GM19452 (cell line): ENCODE data around the gene ITGBL1.
A peak's percentile ranks its signal among the peaks of the same experiment; 100 is the strongest.

Experiments used
- ATAC-seq: cut with Tn5 transposase; IDR thresholded peaks from one replicate; pipeline ENCODE4 v1.9.1; 2021; ENCODE audit not compliant: unreplicated experiment

ITGBL1 gene, protein sequence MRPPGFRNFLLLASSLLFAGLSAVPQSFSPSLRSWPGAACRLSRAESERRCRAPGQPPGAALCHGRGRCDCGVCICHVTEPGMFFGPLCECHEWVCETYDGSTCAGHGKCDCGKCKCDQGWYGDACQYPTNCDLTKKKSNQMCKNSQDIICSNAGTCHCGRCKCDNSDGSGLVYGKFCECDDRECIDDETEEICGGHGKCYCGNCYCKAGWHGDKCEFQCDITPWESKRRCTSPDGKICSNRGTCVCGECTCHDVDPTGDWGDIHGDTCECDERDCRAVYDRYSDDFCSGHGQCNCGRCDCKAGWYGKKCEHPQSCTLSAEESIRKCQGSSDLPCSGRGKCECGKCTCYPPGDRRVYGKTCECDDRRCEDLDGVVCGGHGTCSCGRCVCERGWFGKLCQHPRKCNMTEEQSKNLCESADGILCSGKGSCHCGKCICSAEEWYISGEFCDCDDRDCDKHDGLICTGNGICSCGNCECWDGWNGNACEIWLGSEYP

GRCh38 chr13:101452519-101453485, at the start of gene ITGBL1:
Gene ITGBL1, plus strand, starts transcription at chr13:101452675. Its CDS starts 159 bp downstream, at chr13:101452834.
- peak; percentile 66 for ATAC-seq

DNA sequence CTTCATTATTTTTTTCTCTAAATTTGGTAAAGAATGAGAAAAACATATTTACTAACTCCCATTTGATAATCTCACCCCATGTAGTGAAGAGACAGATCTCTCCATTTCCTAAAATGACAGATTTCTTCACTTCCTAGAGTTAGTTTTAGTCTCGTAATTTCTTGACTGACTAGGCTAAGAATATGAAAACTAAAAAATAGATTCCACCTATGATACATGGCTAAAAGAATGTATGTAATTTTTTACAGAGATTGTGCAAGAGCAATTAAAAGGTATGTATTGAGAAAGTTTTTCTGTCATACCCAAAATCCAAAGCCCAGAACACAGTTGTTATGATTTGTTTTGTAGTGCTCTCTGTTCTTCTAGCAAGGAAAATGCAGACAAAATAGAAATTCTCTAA, 45.7 kb upstream of the ITGBL1 start:
- no peak for ATAC-seq

GRCh38 chr13:101408154-101408553, 44.3 kb upstream of the ITGBL1 start:
- no peak for ATAC-seq

- ATAC-seq = no peak
These were observed 43.4 kb upstream of the ITGBL1 start for GRCh38 chr13:101408992-101409656.

GRCh38 chr13:101412076-101412475, 40.4 kb upstream of the ITGBL1 start:
- no peak for ATAC-seq

GRCh38 chr13:101415358-101416174, 36.9 kb upstream of the ITGBL1 start:
- no peak for ATAC-seq

DNA sequence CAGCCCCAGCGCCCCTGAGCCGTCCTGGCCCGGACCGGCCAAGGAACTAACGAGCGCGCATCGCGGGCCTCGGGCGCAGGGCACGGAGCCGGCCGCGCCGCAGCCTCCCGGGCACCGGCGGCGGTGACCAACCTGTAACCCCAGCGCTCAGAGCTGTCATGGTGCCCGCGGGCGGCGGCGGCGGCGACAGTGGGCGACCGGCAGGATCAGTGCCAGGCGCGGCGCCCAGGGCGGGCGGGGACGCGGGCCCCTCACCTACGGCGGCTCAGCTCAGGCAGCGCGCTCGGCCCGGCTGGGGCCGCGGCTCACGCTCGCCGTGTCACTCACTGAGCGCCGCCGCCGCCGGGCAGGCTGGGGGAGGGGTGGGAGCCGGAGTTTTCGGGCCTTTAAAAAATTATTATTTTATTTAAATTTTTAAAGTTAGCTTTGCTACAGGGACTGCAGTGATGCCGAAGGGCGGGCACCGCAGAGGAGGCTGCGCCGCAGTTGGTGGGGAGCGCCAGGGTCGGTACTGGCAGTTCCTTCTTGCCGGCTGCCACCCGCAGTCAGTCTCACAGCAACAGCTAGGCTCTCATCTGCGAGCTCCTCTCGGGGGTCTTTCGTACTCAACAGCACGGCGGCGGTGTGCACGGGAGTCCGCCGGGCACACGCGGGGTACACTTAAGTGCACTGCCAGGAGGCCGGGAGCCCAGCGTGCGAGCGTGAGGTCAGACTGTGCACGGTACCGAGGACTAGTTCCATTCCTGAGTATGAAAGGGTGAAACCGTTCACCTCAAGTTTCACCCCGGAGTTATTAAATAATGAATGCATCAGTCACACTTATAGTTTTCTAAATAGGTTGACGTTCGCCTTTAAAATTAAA, 36.1 kb upstream of the ITGBL1 start, which contains the start of gene NALCN:
Gene NALCN, minus strand, starts transcription at position 328 of the 862 bp plus-strand sequence. CDS start 17,382 bp downstream, outside the sequence.
- ATAC-seq = no peak

GRCh38 chr13:101417043-101417406, 35.5 kb upstream of the ITGBL1 start:
- ATAC-seq = no peak

- ATAC-seq = no peak
These were observed 35.0 kb upstream of the ITGBL1 start for GRCh38 chr13:101417501-101417900.

GRCh38 chr13:101423872-101424271, 28.6 kb upstream of the ITGBL1 start:
- ATAC-seq = no peak

DNA sequence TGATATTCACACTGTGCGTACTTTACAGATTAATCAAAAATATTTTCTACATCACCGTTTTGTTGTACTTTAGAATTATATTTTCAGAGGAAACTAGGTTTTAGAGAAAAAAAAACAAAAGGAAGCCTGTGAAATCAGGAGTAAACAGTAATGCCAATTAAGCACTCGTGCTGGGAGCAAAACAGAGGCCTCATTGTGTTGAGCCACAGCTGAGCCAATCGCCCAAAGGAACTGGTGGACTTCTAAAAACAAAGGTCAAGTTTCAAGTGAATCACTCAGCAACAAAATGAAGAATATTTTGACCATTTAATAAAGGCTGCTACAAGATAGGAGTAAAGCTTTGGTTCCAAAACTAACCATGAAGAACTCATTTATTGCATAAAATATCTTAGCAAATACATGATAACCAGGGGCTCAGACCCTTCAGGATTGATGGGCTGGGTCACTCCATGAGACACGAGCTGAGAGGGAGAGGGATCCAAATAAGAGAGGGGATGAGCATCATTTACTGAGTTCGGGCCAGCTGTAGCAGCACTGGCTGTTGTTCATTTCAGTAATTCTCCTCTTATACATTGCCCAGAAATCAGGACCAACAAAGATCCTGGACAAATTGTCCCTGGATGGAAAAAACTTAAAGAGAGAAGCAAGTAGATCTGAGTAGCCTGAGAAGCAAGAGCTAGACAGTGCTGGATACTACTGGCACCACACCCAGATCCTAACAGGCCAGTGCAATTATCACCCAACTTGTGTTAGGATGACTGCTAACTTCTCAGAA, 27.9 kb upstream of the ITGBL1 start:
- no peak for ATAC-seq

DNA sequence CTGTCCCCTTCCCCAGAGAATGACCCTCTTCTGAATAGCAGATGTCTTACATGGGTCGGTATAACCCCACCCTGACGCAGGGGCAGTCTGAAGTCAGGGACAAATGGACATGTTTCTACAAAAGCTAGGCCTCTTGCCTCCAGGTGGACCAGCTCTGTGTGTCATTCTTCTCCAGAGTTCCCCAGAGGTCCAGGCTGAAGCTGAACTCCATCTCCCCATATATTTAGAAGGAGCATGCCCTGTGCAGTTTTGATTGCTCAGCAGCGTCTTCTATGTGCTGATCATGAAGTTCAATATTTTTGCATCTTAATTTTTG, 27.4 kb upstream of the ITGBL1 start:
- no peak for ATAC-seq

GRCh38 chr13:101425623-101426022, 26.9 kb upstream of the ITGBL1 start:
- no peak for ATAC-seq

- ATAC-seq = no peak
These were observed 22.7 kb upstream of the ITGBL1 start for GRCh38 chr13:101429733-101430132.

DNA sequence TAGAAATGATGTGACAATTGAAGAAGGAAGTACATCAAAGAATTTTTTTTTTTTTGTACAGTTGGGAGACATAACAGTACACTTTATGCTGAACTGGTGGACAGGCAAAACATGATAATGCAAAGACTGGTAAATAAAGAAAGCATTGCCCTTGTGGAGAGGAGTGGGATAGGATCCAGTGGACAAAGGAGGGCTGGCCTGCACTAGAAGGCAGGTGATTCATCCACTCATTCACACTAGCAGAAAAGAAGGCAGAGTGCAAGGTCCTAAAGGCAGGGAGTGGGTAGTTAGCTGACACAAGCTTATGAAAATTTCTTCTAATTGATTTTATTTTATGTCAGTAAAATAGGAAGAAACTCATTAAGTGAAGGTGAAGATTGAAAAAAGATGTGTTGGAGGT, 18.6 kb upstream of the ITGBL1 start:
- ATAC-seq = no peak

DNA sequence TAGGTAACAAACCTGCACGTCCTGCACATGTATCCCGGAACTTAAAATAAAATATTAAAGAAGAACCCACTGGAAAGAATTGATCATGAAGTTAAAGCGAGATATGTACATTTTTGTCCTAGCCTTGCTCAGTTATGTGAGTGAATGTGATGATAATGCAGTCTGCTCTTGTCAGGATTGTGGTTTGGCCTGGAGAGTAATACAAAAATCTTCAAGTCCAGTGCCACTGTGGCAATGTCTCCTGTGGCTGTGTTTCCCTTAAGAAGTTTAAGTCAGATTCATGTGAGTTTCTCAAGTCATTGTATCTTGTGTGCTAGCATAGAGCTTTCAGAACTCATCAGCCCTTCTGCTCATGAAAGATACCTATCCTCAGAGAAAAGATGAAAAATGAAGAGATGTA, 18.0 kb upstream of the ITGBL1 start:
- no peak for ATAC-seq

GRCh38 chr13:101447852-101448251, 4.6 kb upstream of the ITGBL1 start:
- ATAC-seq = no peak
